B cell (primary cell): ENCODE measurements around the gene WWC1.

Source experiments
- EZH2 ChIP-seq: IDR thresholded peaks from 2 replicates; pipeline ENCODE4 v1.6.1; 2012; ENCODE audit warnings: borderline replicate concordance, low read depth, mild to moderate bottlenecking, moderate library complexity, low read length; ENCODE audit not compliant: insufficient read depth, poor library complexity, severe bottlenecking
- TF ChIP-seq, protein P1 (sequence below): fragments of 200-600 bp; IDR thresholded peaks from one replicate; pipeline ENCODE4 v1.8.0; 2022; ENCODE audit warnings: antibody characterized with exemption, mild to moderate bottlenecking

DNA sequence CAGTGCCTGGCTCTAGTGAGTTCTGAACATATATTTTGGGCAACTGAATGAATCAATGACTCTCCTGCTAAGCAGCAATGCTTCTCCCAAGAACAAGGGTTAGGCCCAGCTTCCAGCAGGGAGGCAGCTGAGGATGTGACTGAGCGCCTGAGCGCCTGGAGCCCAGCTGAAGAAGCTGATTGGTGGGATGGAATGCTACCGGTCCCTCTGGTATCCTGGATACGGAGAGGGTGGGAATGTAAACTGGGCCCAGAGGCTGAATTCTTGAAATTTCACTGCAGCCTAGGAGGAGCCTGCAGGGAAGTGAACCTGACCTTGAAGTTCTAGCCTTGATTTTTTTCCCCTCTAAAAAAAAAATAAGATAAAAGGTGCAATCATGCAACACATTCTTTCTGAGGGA is 43.2 kb downstream of the WWC1 start:
- TF ChIP-seq, protein P1, sequence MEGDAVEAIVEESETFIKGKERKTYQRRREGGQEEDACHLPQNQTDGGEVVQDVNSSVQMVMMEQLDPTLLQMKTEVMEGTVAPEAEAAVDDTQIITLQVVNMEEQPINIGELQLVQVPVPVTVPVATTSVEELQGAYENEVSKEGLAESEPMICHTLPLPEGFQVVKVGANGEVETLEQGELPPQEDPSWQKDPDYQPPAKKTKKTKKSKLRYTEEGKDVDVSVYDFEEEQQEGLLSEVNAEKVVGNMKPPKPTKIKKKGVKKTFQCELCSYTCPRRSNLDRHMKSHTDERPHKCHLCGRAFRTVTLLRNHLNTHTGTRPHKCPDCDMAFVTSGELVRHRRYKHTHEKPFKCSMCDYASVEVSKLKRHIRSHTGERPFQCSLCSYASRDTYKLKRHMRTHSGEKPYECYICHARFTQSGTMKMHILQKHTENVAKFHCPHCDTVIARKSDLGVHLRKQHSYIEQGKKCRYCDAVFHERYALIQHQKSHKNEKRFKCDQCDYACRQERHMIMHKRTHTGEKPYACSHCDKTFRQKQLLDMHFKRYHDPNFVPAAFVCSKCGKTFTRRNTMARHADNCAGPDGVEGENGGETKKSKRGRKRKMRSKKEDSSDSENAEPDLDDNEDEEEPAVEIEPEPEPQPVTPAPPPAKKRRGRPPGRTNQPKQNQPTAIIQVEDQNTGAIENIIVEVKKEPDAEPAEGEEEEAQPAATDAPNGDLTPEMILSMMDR: no peak
- no peak for TF ChIP-seq EZH2
